ENCODE data around the gene KIAA1217.

GRCh38 chr10:24575481-24576002, 366.6 kb downstream of the KIAA1217 start:
- TF ChIP-seq POLR2A (IDR thresholded peaks at IDR 0.05; ENCODE audit: low read length), result no peak
- no peak for TF ChIP-seq GATA1 (IDR thresholded peaks at IDR 0.05; ENCODE audit: low read depth, low read length)
